Activated T-helper 1 cell treated with anti-CD3 and anti-CD28 coated beads, Interleukin-2, amount 50 U/mL, for 16 hours (primary cell): Measurements from ENCODE around the gene TRAPPC12.
A peak's percentile ranks its signal among the peaks of the same experiment; 100 is the strongest.
"Not testable (repeated sequence)": the region's sequence is repeated elsewhere in the genome, so short reads cannot be mapped to it uniquely, and the experiment has no call there.

Experiments
- DNase-seq, 2 donors: peaks; one replicate each; pipeline ENCODE4 v3.0.0-alpha.2; 2020; ENCODE audit warnings: low read depth in 1 of 2, low spot score in 1 of 2

TRAPPC12 gene

GRCh38 chr2:3379647-3380534 is at the start of gene TRAPPC12:
TSS of gene TRAPPC12 (plus strand) at chr2:3379694. CDS start at chr2:3387624, 7,930 bp downstream.
- DNase-seq = peak; percentile 87 to 88

- DNase-seq = no peak
Measured at GRCh38 chr2:3332133-3332532, 47.4 kb upstream of the TRAPPC12 start.

- DNase-seq = no peak
Measured at GRCh38 chr2:3334392-3335345, 44.8 kb upstream of the TRAPPC12 start.

- DNase-seq = no peak
Measured at GRCh38 chr2:3336844-3337243, 42.6 kb upstream of the TRAPPC12 start.

- DNase-seq = no peak
Measured at GRCh38 chr2:3338340-3338739, 41.2 kb upstream of the TRAPPC12 start.

- no peak for DNase-seq
Measured at GRCh38 chr2:3340144-3340543, 39.4 kb upstream of the TRAPPC12 start.

GRCh38 chr2:3341336-3341735 is 38.2 kb upstream of the TRAPPC12 start:
- DNase-seq = no peak

GRCh38 chr2:3342324-3342723 is 37.2 kb upstream of the TRAPPC12 start:
- DNase-seq = no peak

- DNase-seq = no peak
Measured at GRCh38 chr2:3343012-3343411, 36.5 kb upstream of the TRAPPC12 start.

- DNase-seq = no peak
Measured at GRCh38 chr2:3344897-3345296, 34.6 kb upstream of the TRAPPC12 start.

- DNase-seq = no peak
Measured at GRCh38 chr2:3345621-3346020, 33.9 kb upstream of the TRAPPC12 start.

GRCh38 chr2:3348767-3349166 is 30.7 kb upstream of the TRAPPC12 start:
- no peak for DNase-seq

GRCh38 chr2:3349211-3349693 is 30.2 kb upstream of the TRAPPC12 start:
- no peak for DNase-seq

GRCh38 chr2:3354986-3355385 is 24.5 kb upstream of the TRAPPC12 start:
- DNase-seq = no peak

GRCh38 chr2:3355951-3356569 is 23.4 kb upstream of the TRAPPC12 start:
- no peak for DNase-seq

- no peak for DNase-seq
Measured at GRCh38 chr2:3356799-3357198, 22.7 kb upstream of the TRAPPC12 start.

GRCh38 chr2:3357446-3357845 is 22.0 kb upstream of the TRAPPC12 start:
- DNase-seq = not testable (repeated sequence)

GRCh38 chr2:3357926-3358325 is 21.6 kb upstream of the TRAPPC12 start:
- DNase-seq = no peak

GRCh38 chr2:3361518-3362389 is 17.7 kb upstream of the TRAPPC12 start:
- DNase-seq = no peak

GRCh38 chr2:3365219-3365618 is 14.3 kb upstream of the TRAPPC12 start:
- no peak for DNase-seq
